ENCODE measurements around the gene CLCN6. TPM values are rescaled to one million over a fixed set of nuclear protein-coding genes. Genes with fewer than 3 reads are reported as not detected.

CLCN6 gene
- total and polyA plus RNA-seq, 2 of the 8 experiments (the other 6 are each of a cell fraction or from before 2014, with no cell fraction given): 15.7 to 26.0 TPM

DNA sequence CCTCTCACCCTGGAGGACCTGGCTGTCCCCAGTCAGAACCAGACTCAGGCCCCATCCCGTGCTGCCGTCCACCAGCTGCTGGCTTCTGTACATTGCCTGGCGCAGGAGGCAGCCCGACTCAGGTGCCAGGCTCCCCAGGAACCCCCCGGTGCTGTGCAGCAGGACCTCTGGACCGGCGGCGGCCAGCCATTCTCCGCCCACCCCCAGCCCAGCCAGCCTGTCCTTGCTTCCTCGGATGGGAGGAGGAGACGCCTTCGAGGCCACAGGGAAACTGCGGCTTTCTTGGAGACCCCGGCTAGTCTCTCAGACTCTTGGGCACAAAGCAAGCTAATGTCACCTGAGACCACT lies 39.6 kb upstream of the CLCN6 start (continued):
- TF ChIP-seq KDM5A (IDR thresholded peaks at IDR 0.05; ENCODE audit: low read length): no peak
- TF ChIP-seq EZH2 (IDR thresholded peaks at IDR 0.05; ENCODE audit: low read depth, low read length, severe bottlenecking): no peak
